C1 segment of cervical spinal cord (tissue), 14 donors: ENCODE measurements around the gene RASGEF1B.

Source experiments
- DNase-seq, 14 donors: peaks; one replicate each; lab custom pipeline; 2025; lab: John Stamatoyannopoulos, UW

Gene RASGEF1B

GRCh38 chr4:81471588-81472280, at the start of gene RASGEF1B:
Gene RASGEF1B, minus strand, starts transcription at chr4:81471907. Its CDS starts 12,399 bp downstream, at chr4:81459508.
- DNase-seq, result peak in 13 of 14 donors; percentile 46 to 98 (median 86)

DNA sequence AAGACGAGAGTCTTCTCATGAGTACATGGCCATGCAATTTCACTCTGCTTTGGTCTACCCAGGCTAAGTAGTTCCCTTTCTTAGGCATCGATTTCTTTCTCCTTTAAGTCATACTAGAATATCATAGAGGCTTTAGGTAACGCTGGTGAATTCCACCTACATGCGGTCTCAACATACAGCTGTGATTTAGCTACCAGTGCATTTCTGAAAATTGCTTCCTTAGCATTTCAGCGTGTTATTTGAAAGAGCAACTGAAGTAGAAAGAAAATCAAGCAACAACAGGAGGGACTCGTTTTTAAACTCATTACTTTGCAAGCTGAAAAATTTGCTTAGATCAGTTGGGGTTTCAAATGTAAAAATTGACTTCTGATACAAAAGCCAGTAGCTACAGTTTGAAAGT, 48.1 kb upstream of the RASGEF1B start:
- DNase-seq, result no peak

- DNase-seq, result no peak
These were observed 47.7 kb upstream of the RASGEF1B start for GRCh38 chr4:81519427-81519773.

DNA sequence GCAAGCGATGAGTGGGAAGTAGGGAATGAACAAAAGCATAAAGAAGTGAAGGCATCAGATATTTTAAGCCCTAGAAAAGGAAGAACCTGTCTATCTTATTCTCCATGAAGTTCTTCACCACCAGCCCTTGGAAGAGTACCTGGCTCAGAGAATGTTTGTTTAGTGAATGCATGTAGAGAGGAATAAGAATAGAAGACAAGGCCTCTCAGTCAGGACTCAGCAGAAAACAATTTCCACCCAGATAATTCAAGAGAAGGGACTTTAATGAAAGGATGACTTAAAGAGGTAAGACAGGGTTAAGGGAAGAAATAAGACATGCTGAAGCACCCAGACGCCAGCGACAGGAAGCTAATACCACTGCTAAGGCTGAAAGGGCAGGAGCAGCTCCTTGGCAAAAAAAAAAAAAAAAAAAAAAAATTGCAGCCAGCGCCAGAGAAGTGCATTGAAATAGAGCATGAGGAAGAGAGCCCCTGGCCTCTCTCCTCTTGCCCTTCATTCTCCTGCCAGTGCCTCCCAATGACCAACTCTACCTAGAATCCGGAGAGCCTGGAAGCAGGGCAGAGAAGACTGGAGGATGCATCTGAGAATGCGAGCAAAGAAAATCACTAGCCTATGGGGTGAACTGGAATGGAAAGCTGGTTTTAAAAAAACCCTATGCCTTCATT, 47.2 kb upstream of the RASGEF1B start:
- DNase-seq, result no peak

GRCh38 chr4:81516241-81516640, 44.5 kb upstream of the RASGEF1B start:
- DNase-seq, result no peak

DNA sequence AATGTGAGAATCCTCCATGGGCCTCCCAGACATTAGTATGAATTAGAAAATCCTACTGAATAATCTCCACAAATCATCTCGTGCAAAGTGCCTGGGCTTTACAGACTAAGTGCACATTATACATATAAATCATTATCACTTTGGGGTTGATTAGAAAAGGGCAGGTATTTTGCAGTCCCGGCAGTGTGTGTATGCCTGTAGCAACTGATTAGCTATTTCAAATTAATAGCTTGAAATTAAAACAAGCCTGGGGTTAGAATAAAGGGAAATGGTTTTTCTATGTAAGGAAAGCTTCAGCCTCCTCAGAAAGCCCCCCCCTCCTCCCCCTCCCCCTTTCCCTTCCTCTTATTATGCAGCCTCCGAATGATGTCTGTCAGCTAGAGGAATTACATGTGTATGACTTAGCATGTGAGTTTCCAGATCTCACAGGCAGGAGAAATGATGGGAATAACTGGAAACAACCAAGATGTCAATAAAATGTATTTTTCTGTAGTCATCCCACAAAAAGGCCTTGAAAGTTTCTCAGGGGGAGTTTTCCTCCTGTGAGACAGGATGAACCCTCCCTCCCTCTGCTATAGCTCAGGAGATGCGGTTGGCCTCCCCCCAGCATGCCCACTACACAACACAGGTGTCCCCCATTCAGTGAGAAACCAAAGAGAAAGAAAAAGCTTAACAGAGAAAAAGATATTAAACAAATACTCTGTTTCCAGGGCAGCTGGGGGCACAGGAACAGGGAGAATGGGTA, 41.2 kb upstream of the RASGEF1B start:
- no peak for DNase-seq

DNA sequence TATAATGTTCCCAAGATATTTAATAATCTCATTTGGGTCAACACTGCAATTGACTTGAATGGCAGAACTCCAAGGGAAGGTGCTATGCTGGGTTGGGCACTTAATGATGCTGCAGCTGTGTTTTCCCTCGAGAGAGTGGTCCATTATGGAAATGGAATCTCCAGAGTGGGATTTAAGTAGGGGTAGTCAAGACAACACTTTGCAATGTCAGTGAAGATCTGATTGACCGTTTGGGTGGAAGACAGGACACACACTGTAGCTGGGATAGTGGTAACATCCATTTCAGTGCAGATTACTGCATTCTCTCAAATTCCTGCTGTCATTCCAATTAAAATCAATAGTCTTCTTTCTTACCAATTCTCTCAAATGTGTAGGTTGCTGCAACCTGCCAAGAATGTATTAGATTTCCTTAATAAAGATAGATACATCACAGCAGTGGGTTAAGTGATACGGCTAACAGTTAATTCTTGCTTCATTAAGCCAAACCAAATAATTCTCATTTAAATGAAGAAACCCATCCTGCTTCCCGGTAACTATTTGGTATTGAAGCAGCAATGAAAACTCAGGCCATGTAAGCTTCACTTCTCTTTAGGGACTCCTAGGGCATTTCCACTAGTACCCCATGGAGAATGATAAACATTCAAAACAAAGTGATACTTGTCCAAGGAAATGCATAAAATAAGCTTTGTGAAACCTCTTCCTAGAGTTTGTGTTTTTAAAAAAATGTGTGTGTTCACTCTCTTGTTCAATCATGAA, 40.5 kb upstream of the RASGEF1B start:
- DNase-seq, result no peak

DNA sequence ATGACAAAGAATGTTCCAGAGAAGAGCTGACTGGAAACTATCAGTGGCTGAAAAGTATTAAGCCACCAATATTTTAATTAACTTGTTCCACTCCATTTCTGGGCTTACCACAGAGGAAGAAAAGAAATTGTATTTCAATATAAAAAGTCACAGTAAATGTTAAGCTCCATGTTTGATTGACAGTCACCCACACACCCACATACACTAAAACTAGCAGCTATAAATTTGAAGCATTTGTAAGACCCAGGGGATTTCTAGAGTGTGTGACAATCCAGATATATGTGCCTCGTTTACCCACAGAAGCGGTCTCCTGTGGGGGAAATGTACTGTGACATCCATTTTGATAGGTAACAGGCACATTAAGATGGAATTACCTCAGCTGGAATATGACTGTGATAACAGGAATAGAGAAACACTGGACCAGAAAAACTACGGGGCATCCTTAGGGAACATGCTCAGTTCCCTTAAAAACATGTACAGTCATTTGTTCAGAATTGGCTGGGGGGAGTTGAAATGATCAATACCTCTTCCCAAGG, 39.0 kb upstream of the RASGEF1B start:
- no peak for DNase-seq

DNA sequence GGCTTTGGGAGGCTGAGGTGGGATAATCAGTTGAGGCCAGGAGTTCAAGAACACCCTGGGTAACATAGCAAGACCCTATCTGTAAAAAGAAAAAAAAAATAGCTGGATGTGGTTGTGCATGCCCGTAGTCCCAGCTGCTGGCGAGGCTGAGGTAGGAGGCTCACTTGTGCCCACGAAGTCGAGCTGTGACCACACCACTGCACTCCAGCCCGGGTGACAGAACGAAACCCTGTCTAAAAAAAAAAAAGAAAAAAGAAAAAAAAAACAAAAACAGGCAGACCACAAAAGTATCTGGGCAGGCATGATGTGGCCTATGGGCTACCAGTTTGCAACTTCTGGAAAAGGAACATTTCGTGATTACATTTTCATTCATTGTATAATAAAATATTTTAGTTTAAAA, 38.1 kb upstream of the RASGEF1B start:
- no peak for DNase-seq

GRCh38 chr4:81509191-81509590, 37.5 kb upstream of the RASGEF1B start:
- no peak for DNase-seq

DNA sequence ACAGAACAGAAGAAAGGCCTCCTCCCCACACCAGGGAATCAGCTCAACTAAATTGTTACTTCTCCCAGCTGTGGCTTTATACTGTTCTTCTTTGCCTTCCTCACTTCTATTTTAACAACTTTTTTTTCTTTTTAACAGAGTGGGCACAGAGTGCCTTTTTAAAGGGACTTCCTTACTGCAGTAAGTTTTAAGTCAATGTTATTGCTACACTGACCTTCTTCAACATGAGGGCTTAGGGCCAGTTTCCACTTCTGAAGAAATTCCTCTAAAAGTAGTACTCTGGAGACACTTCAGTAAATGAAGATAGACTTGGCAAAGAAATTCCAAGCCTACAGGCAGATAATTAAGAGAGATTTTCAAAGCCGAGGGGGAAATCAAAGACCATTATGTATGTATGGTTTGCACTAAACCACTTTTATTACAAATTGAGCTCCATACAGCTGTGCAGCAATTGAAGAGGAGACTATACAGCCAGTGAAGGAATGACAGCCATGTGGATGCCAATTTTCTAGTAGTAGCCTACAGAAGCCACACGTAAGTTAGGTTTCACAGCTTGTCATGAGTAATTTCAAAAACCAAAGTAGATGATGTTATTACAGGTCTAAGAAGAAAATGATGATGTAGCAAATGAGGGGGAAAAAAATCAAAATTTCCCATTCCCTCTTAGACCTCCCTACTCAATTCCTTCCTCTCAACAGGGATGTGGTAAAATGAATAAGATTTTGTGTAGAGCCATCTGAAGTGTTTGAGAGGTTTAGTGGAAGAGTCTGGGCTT, 36.9 kb upstream of the RASGEF1B start:
- DNase-seq, result no peak

- no peak for DNase-seq
These were observed 35.8 kb upstream of the RASGEF1B start for GRCh38 chr4:81507530-81507929.

DNA sequence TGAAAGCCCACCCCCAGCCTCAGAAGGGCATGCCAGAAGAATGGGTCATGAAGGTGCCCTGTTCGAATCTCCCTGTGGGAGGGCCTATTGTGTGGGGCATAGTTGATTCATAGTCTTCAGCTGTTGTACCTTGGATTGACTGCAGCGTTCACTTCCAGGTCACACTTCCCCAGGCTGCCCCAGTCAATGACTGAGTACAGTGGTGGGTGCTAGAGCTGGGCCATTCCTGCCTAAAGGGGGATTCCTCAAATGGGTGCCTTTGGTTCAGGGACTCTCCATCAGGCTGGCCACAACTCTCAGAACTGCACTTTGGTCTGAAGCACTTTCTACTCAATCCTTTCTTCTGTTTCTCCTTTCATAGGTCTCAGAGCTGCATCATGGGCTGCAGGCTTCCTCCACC, 35.0 kb upstream of the RASGEF1B start:
- DNase-seq, result no peak

- no peak for DNase-seq
These were observed 34.0 kb upstream of the RASGEF1B start for GRCh38 chr4:81505726-81506125.

- DNase-seq, result peak in 10 of 14 donors; percentile 17 to 44 (median 28)
These were observed 33.4 kb upstream of the RASGEF1B start for GRCh38 chr4:81505004-81505598.

GRCh38 chr4:81504112-81505003, 32.7 kb upstream of the RASGEF1B start:
- peak in 1 of 14 donors; percentile 28 for DNase-seq

DNA sequence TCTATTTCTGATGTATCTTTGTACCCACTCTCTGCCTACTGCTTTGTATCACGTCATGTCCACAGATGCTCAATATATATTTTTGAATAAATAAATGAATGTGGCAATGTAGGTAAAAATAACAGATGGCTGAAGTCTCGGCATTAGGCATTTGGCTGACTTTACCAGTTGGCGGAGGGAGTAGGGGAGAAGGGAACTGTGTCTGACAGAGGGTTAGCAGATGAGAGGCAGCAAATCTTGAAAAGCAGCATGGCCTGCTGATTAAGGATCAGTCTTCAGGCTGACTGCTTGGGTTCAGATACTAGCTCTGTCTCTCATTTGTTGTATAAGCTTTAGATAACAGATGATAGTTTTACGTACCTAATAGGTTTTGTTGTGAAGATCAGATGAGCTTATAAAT, 31.9 kb upstream of the RASGEF1B start:
- DNase-seq, result no peak

GRCh38 chr4:81502564-81502963, 30.9 kb upstream of the RASGEF1B start:
- no peak for DNase-seq

- no peak for DNase-seq
These were observed 28.1 kb upstream of the RASGEF1B start for GRCh38 chr4:81499840-81500239.
